GM12878 (cell line): ENCODE data around the gene ARFGAP3. TPM values are rescaled to one million over a fixed set of nuclear protein-coding genes. Genes with fewer than 3 reads are reported as not detected.

Source experiments
- ATAC-seq: fragments of 200-7000 bp; cut with Tn5 transposase; 3 replicates; pipeline ENCODE4 v1.9.1; 2020; ENCODE audit warnings: mild to moderate bottlenecking, moderate library complexity
- BruUV-seq: library from RNA; stranded (reverse); fragments of 400-500 nt; replicated peaks from 2 replicates; lab custom pipeline; 2021; lab: Mats Ljungman, UMichigan
- CTCF ChIA-PET: fragments of 300-600 bp; sonication (Branson Sonifier 250); formaldehyde crosslinking; extraction: SDS; loops from one replicate; lab custom pipeline; 2021; ENCODE audit warnings: inconsistent platforms; lab: Yijun Ruan, JAX
- POLR2A ChIA-PET: fragments of 350-600 bp; formaldehyde crosslinking; extraction: SDS; loops from one replicate; lab custom pipeline; 2021; ENCODE audit warnings: inconsistent platforms; lab: Charles Lee
- RAD21 ChIA-PET: fragments of 300-600 bp; sonication (Branson Sonifier 250); formaldehyde crosslinking; loops from one replicate; lab custom pipeline; 2023; ENCODE audit warnings: antibody characterized with exemption; ENCODE audit not compliant: unreplicated experiment; lab: Charles Lee
- SMC1A ChIA-PET: fragments of 300-600 bp; sonication (Branson Sonifier 250); formaldehyde crosslinking; loops from one replicate; lab custom pipeline; 2023; ENCODE audit not compliant: unreplicated experiment, uncharacterized antibody; lab: Charles Lee
- DNase-seq: peaks from one replicate; pipeline ENCODE4 v3.0.0-alpha.2; 2011; ENCODE audit warnings: low read depth, low spot score
- FAIRE-seq: peaks from 3 replicates; lab custom pipeline; 2011; peaks lifted over from hg19 to GRCh38; lab: Jason Lieb, UNC
- H2AFZ ChIP-seq: 2 replicates; pipeline ENCODE4 v1.6.0; 2011; ENCODE audit warnings: low read depth, low read length, control low read depth; ENCODE audit not compliant: control insufficient read depth
- H3K27ac ChIP-seq: 2 replicates; pipeline ENCODE4 v1.5.1; 2011; ENCODE audit warnings: control low read depth; ENCODE audit not compliant: control insufficient read depth, insufficient read depth
- H3K27me3 ChIP-seq, 2 experiments: replicated peaks in 1 of 2; 2 replicates each; pipeline versions ENCODE4 v1.6.0 to v1.6.1; 2011; ENCODE audit warnings: low read length in 1 of 2; ENCODE audit not compliant: control insufficient read depth in 2 of 2, insufficient read depth in 2 of 2
- H3K36me3 ChIP-seq, 2 experiments: 2 replicates each; pipeline ENCODE4 v1.5.1; 2011; ENCODE audit warnings: low read length in 1 of 2; ENCODE audit not compliant: control insufficient read depth in 2 of 2, insufficient read depth in 2 of 2
- H3K4me1 ChIP-seq: 2 replicates; pipeline ENCODE4 v1.6.1; 2011; ENCODE audit warnings: mild to moderate bottlenecking, low read length, moderate library complexity, mixed read lengths; ENCODE audit not compliant: control insufficient read depth, insufficient read depth
- H3K4me2 ChIP-seq: 2 replicates; pipeline ENCODE4 v1.6.0; 2011; ENCODE audit warnings: control low read depth; ENCODE audit not compliant: control insufficient read depth, insufficient read depth
- H3K4me3 ChIP-seq: fragments of 200-600 bp; sonication (generic); 2 replicates; pipeline ENCODE4 v1.5.1; 2016
- H3K79me2 ChIP-seq: 2 replicates; pipeline ENCODE4 v1.6.0; 2011; ENCODE audit warnings: low read length; ENCODE audit not compliant: control insufficient read depth, insufficient read depth
- H3K9ac ChIP-seq: 2 replicates; pipeline ENCODE4 v1.8.0; 2011; ENCODE audit warnings: low read length, control low read depth, mixed read lengths; ENCODE audit not compliant: control insufficient read depth, insufficient read depth
- H3K9me3 ChIP-seq: replicated peaks from 3 replicates; pipeline ENCODE4 v1.5.1; 2011; ENCODE audit warnings: mild to moderate bottlenecking, low read length; ENCODE audit not compliant: control insufficient read depth, insufficient read depth
- H4K20me1 ChIP-seq: 2 replicates; pipeline ENCODE4 v1.6.0; 2011; ENCODE audit not compliant: control insufficient read depth, insufficient read depth
- ATF7 ChIP-seq: fragments of 450-650 bp; IDR thresholded peaks from 2 replicates; pipeline ENCODE4 v1.6.1; 2016; ENCODE audit warnings: low read depth, mild to moderate bottlenecking
- CBFB ChIP-seq: IDR thresholded peaks from 2 replicates; pipeline ENCODE4 v1.6.1; 2016; ENCODE audit warnings: antibody characterized with exemption, low read depth
- CREB1 ChIP-seq: IDR thresholded peaks from 2 replicates; pipeline ENCODE4 v1.6.1; 2012; ENCODE audit warnings: low read depth, mild to moderate bottlenecking, inconsistent platforms
- FOS ChIP-seq: IDR thresholded peaks from 3 replicates; pipeline ENCODE4 v1.6.1; 2011; ENCODE audit warnings: borderline replicate concordance; ENCODE audit not compliant: insufficient read length; ENCODE audit errors: extremely low read depth
- FOXK2 ChIP-seq: fragments of 450-650 bp; IDR thresholded peaks from 2 replicates; pipeline ENCODE4 v1.6.1; 2017; ENCODE audit warnings: mild to moderate bottlenecking, moderate library complexity
- TAF1 ChIP-seq: IDR thresholded peaks from 2 replicates; pipeline ENCODE4 v1.6.1; 2011; ENCODE audit warnings: mild to moderate bottlenecking, low read depth, low read length, borderline replicate concordance
- YBX1 ChIP-seq: fragments of 450-650 bp; IDR thresholded peaks from 2 replicates; pipeline ENCODE4 v1.6.1; 2016; ENCODE audit warnings: antibody characterized with exemption
- ZSCAN29 ChIP-seq: fragments of 450-650 bp; IDR thresholded peaks from 2 replicates; pipeline ENCODE4 v1.6.1; 2017; ENCODE audit warnings: mild to moderate bottlenecking, moderate library complexity
- WGBS: methylation state at CpG from one replicate; pipeline ENCODE4 v1.1.6; 2016; ENCODE audit warnings: low lambda C conversion rate; ENCODE audit not compliant: insufficient replicate concordance, insufficient coverage; ENCODE audit errors: missing lambda C conversion rate; 5-methylcytosine and 5-hydroxymethylcytosine counted together
- in situ Hi-C: fragments of 300-500 bp; cut with MboI; formaldehyde crosslinking; loops from 9 replicates; pipeline ENCODE4 v1.14.3; 2018; ENCODE audit warnings: mixed read lengths
- intact Hi-C: fragments of 100-400 bp; cut with micrococcal nuclease; formaldehyde crosslinking; loops from one replicate; pipeline ENCODE4 v1.14.2; 2022; ENCODE audit not compliant: unreplicated experiment
- polyA plus RNA-seq, 11 experiments: library from polyadenylated mRNA; depleted of rRNA in 4 of 11; unstranded in 6 of 11; stranded (reverse) in 5 of 11; fragments of >200 nt; fragmentation: Nextera tagmentation in 4 of 11; fragmentation: Illumina TruSeq in 1 of 11; extraction: Ambion mirVana in 4 of 11; extraction: Trizol in 1 of 11; gene quantifications; 1 replicate in 1 of 11; 2 replicates in 10 of 11; pipeline versions ENCODE4 v1.2.1 to v1.2.3, GENCODE V29; 2011 to 2016; ENCODE audit warnings: inconsistent platforms in 2 of 11, missing spikeins in 2 of 11, low read depth in 1 of 11
- total RNA-seq, 4 experiments: library from RNA; depleted of rRNA in 3 of 4; stranded (reverse); fragments of >200 nt in 3 of 4; fragmentation: Illumina TruSeq in 1 of 4; extraction: Trizol in 1 of 4; gene quantifications; 2 replicates each; pipeline versions ENCODE4 v1.2.1 to v1.2.3, GENCODE V29; 2013 to 2021
- TF ChIP-seq, protein P1 (sequence below): IDR thresholded peaks from 2 replicates; pipeline ENCODE4 v1.6.1; 2011; ENCODE audit warnings: low read depth, low read length, improper control_type of control experiment, borderline replicate concordance
- TF ChIP-seq, protein P2 (sequence below): IDR thresholded peaks from 2 replicates; pipeline ENCODE4 v1.6.1; 2011; ENCODE audit warnings: mild to moderate bottlenecking, low read depth, low read length, moderate library complexity; ENCODE audit not compliant: insufficient replicate concordance
- TF ChIP-seq, protein P3 (sequence below): fragments of 450-650 bp; formaldehyde crosslinking; IDR thresholded peaks from 2 replicates; pipeline ENCODE4 v1.4.0; 2022; ENCODE audit warnings: mild to moderate bottlenecking, moderate library complexity

The ARFGAP3 gene
- total and polyA plus RNA-seq, 10 of the 15 experiments (the other 5 are each of a cell fraction or from before 2014, with no cell fraction given), result 29.7 to 50.8 (median 39.5) TPM

DNA sequence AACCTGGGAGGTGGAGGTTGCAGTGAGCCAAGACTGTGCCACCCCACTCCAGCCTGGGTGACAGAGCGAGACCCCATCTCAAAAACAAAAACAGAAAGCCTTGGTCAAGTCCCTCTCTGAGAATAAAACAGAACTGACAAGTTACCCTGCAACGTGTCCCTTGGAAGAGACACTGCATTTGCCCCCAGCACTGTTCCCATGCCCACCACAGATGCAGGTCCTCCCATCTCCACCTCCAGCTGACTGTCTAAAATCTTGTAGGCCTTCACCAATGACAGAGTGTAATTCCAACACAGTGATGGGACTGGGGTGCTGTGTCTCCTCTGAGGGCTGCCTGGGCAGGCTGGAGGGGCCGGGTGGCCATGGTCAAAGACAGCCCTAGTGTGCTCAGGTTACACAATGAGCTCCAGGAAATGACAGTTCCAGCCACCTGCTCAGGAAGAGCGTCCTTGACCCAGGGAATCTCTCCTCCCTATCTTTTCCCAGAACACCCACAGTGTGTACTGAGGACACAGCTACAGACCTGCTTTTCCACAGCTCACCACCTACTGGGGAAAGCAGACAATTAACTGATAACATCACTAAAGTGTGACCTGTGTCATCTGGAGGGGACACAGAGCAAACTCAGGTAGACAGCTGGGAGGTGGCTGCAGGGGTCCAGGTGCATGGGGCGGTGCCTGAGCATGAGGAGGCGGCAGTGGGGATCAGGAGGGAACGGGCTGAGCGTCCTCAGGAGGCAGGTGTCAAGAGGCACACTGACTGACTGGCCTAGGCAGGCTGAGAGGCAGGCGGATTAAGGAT, 56.4 kb downstream of the ARFGAP3 start:
- POLR2A ChIA-PET, result no interaction called here
- in situ Hi-C loops, result no loop called here
- Histone ChIP-seq H3K36me3 (peaks cover 10 to 14% of the 10 kb centered on the region in 2 experiments; a peak in 3 of 4 replicates), H2AFZ (no peak overlapping the region), H3K79me2 (no peaks in the 10 kb centered on the region), H3K4me3 (no peak overlapping the region), H3K9me3 (no peaks in the 10 kb centered on the region), H3K4me2 (no peak overlapping the region), H3K27me3 (no peaks in the 10 kb centered on the region), H4K20me1 (no peaks in the 10 kb centered on the region), H3K9ac (no peak overlapping the region), H3K27ac (no peak overlapping the region), H3K4me1 (no peaks in the 10 kb centered on the region)
- TF ChIP-seq YBX1, result no peak
- no peak for TF ChIP-seq FOS
- TF ChIP-seq CBFB, result no peak
- TF ChIP-seq, protein P1, sequence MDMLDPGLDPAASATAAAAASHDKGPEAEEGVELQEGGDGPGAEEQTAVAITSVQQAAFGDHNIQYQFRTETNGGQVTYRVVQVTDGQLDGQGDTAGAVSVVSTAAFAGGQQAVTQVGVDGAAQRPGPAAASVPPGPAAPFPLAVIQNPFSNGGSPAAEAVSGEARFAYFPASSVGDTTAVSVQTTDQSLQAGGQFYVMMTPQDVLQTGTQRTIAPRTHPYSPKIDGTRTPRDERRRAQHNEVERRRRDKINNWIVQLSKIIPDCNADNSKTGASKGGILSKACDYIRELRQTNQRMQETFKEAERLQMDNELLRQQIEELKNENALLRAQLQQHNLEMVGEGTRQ, result no peak
- no peak for TF ChIP-seq CREB1
- TF ChIP-seq, protein P2, sequence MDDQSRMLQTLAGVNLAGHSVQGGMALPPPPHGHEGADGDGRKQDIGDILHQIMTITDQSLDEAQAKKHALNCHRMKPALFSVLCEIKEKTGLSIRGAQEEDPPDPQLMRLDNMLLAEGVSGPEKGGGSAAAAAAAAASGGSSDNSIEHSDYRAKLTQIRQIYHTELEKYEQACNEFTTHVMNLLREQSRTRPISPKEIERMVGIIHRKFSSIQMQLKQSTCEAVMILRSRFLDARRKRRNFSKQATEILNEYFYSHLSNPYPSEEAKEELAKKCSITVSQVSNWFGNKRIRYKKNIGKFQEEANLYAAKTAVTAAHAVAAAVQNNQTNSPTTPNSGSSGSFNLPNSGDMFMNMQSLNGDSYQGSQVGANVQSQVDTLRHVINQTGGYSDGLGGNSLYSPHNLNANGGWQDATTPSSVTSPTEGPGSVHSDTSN, result no peak
- no peak for TF ChIP-seq TAF1
- TF ChIP-seq ZSCAN29, result no peak
- no peak for TF ChIP-seq ATF7
- TF ChIP-seq, protein P3, sequence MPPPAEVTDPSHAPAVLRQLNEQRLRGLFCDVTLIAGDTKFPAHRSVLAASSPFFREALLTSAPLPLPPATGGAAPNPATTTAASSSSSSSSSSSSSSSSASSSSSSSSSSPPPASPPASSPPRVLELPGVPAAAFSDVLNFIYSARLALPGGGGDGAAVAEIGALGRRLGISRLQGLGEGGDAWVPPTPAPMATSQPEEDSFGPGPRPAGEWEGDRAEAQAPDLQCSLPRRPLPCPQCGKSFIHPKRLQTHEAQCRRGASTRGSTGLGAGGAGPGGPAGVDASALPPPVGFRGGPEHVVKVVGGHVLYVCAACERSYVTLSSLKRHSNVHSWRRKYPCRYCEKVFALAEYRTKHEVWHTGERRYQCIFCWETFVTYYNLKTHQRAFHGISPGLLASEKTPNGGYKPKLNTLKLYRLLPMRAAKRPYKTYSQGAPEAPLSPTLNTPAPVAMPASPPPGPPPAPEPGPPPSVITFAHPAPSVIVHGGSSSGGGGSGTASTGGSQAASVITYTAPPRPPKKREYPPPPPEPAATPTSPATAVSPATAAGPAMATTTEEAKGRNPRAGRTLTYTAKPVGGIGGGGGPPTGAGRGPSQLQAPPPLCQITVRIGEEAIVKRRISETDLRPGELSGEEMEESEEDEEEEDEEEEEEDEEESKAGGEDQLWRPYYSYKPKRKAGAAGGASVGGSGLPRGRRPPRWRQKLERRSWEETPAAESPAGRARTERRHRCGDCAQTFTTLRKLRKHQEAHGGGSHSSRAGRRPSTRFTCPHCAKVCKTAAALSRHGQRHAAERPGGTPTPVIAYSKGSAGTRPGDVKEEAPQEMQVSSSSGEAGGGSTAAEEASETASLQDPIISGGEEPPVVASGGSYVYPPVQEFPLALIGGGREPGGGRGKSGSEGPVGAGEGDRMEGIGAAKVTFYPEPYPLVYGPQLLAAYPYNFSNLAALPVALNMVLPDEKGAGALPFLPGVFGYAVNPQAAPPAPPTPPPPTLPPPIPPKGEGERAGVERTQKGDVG (CRISPR knock-in tag), result no peak
- TF ChIP-seq FOXK2, result no peak
- CTCF ChIA-PET, result interaction anchor here (1.0 to 2.3 kb wide), 4 partner anchors 17 to 67 kb away, joined by 3 to 7 read pairs (median 4); no protein-coding TSS in a partner anchor
- SMC1A ChIA-PET, result interaction anchor here (1.5 kb wide), 1 partner anchor 15 kb away, joined by 3 read pairs; no protein-coding TSS in a partner anchor
- FAIRE-seq (no peak), ATAC-seq (no peak), DNase-seq (no peak)
- BruUV-seq, result no TSS peak
- intact Hi-C loops, result no loop called here
- RAD21 ChIA-PET, result no interaction called here
- WGBS, result 98% methylated on average over 9 of the region's 9 CpGs
